GM03348 (cell line): ENCODE data around the gene PID1.

ENCODE experiments used
- DNase-seq: peaks from one replicate; pipeline ENCODE4 v3.0.0; 2012; ENCODE audit warnings: low spot score

PID1 gene

DNA sequence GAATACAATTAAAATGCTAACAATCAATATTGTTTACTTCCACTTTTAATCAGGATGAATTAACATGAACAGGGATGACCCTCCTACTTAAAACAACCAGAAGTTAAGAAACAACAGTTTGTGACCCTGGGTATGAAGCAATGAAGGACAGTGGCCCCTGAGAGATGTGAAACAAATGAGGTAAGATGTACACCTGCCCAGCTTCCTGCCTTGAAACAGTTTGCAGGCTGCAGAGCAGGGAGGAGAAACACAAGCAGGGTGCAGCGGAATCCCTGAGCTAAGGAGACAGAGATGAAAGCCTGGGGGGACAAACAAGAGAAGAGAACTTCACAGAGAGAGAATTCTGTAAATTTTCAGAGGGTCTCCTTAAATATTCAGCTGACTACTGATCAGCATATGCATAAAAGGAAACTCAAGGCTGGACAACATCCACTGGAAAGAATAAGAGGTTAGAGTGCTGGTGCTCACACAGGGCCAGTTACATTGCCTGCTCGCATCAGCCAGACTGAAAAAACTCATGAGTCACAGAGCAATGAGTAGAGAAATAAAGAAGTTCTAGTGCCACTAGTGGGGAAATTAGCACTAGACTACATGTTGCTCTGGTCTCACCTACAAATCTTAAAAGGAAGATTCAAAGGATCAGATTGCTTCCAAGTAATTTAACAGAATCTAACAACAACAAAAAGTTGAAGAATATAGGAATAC lies 106.4 kb downstream of the PID1 start:
- peak; percentile 27 for DNase-seq

DNA sequence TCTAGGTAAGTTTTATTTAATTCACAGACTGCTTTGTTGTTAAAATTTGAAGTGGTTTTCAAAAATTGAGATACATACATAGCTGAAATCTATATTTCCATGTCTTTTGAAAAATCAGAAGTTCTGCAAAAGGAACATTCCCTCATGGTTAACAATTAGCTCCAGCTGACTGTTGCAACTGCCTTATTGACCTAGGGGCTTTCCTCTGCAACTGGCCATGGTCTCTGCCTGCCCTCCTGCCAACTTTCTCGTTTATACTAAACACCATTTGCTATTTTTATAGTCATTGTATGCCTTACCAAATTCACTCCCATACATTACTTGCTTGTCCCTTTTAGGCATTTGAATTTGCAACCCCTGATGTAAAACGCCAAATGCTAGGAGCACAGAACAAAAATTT lies 107.2 kb downstream of the PID1 start:
- no peak for DNase-seq

DNA sequence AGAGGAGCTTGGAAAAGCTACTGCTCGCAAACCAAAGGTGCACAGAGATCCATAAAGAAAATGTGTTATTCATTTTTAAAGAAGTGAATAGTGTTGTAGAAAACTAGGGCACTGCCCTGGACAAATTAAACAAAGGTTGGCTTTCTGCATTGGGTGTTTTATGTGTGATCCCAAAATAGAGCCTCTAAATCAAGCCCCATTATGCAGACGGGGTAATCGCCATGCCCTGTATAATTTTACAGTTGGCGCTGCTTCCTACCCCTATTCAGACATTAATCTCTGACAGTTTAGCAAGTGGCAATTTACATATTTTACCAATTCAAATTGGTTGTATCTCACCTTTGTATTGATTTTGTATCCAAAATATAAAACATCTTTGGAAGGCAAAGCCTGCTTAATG lies 109.1 kb downstream of the PID1 start:
- no peak for DNase-seq

DNA sequence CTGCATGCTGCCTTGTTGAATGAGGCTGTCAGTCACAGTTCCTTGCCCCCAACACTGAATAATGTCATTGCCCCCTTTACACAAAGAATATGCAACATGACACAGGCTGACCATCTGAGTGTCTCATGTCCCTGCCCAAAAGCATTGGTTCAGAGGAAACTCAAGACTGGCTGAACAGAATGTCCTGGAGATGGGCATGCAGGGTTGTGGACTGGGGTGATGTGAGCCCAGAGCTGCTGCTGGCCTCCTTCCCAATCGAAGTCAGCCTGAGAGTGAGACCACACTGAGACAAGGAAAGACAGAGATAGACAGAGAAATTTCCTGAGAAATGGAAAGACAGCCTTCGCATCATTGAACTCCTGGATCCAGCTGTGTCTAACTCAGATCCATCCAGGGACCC lies 110.1 kb downstream of the PID1 start:
- no peak for DNase-seq

DNA sequence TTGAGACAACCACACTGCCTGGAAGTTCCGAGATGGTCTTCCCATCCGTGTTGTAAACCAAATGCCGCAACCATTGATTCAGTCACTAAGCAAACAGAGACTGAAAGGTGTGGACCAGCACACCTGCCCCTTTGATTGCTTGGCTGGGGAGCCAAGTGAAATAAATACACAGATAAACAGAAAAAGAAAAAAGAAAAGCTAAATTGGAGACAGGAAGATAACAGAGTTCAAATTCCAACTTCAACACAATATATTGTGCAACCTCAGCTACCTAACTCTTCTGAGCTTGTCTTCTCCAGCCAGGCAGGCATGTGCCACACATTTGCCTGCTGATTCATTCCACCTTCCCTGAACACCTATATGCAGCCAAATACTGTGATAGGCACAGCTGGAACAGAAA lies 110.9 kb downstream of the PID1 start:
- no peak for DNase-seq

DNA sequence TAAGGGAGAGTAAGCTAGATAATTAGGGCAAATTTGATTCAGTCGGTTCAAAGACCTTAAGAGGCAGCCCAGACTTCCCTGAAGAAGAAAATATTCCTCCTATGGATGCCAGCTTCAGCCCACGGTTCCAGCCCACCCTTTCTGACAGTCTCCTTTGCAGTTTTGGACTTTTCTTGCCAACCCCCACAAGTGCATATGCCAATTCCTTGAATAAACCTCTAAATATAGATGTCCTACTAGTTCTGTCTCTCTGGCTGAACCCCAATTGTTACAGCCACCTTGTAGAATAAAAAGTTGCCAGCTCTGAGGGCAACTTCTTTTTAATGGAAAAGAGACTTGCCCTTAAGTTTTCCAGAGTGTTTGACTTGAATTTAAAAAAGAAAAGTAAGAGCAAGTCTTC lies 111.7 kb downstream of the PID1 start:
- no peak for DNase-seq

DNA sequence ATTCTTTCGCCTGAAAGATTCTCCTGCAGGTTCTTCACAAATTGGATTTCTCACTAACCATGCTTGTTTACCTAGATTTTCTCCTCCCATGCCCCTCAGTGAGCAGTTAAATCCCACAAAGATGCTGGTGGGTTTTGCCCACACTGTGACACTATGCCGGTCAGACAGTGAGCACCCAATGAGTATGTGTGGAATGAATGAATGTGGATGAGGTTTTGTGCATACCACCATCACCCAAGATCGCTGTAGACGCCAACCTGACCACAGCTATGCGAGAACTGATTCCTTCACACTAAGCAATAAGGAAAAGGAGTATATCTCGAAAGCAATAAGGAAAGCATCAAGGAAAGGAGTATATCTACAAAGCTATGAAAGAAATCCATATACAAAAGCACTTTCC lies 116.7 kb downstream of the PID1 start:
- DNase-seq: peak; percentile 83

DNA sequence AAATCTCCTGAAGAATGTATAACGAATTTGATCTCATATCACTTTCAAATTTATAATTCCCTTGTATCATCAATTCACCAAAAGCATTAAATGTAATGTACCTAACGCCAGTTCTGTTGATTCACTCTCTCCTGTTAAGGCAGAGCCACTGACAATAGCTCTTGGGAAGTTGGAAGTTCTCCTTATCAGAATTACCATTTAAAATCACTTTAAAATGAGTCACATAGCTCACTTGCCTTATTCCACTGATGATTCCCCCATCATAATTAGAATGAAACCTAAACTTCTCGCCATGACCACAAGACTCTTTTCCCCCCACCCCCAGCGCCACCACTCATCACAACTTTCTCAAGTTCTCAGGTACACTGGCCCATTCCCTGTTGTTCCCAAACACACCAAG lies 117.1 kb downstream of the PID1 start:
- no peak for DNase-seq

DNA sequence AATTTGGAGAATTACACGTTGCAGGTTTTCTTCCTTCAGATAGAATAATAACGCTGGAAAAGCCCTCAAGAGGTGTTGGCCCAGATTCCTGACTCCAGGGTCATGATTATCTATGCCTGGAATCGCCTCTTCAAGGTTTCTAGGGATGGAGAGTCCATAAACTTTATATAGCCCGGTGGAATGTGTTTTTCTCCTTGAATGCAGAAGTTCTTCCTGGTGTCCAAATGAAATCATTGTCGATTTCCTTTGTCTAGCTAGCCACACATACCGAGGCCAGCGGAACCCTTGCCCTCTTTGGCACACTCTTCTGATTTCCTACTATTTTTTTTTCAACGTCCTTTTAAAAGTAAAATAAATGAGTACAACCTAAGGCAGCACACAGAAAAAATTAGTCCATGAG lies 117.8 kb downstream of the PID1 start:
- no peak for DNase-seq

DNA sequence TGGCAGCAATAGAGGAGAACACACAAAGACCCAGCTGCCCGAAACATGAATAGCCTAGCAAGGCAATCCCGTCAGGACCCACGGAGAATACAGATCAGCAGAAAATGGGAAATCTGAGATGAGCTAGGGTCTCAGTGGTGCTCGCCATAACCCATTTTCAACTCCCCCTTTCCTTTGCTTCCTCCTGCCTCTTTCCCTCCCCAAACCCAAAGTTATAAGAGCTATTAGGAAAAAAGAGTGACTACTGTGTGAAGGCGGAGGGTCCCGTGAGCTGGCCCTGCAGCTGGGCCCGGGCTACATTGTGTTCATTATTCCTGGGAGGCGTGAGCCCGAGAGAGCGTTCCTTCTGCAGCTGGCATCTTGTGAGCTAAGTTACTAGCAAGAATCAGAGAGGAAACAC lies 118.4 kb downstream of the PID1 start:
- no peak for DNase-seq

DNA sequence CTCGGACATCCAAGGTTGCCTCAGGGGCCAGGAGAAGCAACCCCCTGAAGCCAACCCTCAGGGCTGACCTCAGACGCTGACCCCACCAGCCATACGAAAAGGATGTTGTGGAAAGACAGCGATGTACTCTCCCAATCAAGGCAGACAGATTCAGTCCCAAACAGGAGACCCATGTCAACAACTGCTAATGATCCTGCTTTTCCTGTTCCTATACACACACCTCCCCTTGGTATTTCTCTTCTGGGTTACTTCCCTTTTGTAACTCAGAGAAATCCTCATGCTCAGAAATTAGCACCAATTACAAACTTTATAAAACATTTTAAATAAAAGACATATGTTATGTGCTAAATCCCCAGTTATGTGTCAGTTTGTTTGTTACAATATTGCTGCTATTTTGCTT lies 120.8 kb downstream of the PID1 start:
- no peak for DNase-seq

DNA sequence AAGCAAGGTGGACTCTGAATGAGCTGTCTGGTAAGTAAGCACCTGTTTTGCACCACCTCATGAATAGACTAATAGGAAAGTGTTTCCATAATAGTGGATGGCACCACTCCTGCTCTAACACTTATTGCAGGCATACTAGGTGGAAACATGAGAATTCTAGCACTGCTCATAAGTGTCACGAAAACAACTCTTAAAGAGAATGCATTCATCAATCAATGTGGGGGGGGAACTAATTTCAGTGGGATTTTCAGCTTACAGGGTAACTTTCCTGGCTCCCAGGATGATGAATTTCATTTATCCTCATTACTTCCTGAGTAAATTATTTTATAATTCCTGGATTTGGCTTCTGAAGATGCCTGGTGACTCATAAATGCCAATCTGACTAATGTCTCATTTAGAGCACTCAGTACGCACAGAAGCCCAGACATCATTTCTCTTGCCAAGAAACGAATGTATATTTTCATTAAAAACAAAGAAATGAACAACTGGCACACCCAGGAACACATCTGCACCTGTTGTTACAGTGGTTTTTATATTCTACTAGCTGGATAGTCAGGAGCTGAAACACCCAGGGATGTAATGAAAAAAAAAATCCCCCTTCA lies 129.6 kb downstream of the PID1 start:
- peak; percentile 17 for DNase-seq

DNA sequence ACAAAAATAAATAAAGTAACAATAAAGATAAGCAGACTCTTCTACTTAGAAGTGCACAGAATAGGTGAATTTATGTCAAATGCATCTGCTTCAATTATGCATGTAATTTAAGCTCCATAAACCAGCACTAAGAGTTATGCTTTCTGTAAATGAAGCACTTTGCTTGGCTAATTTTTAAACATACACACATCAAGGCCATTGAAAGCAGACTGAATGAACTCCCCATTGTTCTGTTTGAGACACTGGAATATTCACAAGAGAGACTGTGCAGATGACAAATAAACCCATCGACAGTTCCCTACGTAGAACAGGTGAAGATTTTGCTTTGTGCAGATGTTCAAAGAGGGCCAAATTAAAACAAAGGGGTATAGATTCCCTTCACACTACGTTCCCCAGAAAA lies 133.4 kb downstream of the PID1 start:
- DNase-seq: no peak

DNA sequence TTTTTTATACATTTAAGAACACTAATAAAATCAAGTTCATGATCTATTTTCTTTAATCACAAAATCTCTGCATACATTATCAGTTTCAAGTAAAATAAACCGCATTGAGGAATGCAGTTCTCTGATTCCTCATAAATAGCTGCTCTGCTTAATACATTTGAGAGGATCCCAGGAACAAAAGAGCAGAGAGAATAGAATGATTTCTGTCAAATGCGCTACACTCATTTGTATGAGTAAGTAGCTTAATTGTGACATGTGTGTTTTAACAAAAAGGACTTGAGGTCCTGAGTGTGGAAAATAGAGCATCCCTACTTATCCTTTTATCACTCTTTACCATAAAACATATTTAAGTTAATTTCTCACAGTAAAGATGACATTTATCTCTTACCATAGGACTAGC lies 134.0 kb downstream of the PID1 start:
- DNase-seq: no peak

DNA sequence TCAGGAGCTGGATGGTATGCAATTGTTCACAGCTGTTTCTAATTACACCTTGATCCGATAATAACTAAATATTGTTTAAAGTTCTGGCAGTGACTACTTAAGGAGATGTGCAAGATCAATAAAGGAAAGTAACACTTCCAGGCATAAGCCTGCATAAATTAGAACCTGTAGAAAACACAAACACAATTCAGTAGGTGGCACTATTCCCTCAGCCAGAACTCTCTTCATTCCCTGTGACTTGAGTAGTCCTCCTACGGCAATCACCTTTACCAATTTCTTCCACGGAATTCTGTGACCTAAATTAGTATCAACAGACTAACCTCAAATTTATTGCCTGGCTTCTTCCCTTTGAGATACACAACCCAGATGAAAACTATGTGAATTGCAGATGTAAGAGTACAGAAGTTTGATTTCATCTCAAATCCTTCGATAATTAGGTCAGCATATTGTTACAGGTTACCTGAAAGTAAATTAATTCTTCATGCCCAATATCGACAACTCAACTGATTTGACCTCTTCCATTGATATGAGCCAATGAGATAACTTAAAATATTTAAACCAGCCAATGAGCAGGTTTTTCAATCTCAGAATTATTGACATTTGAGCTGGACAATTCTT lies 137.8 kb downstream of the PID1 start:
- DNase-seq: peak; percentile 46

DNA sequence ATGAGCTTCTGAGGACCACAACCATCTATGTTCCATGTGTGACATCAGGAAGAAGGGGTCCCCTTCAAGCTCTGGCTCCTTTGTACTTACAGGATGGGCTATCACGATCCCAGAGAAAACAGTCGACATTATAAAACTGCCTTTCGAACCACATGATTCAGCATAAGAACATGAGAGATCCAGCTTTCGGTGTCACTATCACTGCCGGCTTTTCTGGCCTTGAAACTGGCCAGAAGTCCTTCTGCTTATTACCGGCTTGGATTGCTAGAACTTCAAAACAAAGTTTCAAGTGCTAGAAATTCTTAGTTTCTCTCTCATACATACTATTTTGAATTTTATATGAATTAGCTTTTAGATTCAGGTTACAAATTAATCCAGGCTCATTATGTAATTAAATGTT lies 138.9 kb downstream of the PID1 start:
- DNase-seq: no peak

DNA sequence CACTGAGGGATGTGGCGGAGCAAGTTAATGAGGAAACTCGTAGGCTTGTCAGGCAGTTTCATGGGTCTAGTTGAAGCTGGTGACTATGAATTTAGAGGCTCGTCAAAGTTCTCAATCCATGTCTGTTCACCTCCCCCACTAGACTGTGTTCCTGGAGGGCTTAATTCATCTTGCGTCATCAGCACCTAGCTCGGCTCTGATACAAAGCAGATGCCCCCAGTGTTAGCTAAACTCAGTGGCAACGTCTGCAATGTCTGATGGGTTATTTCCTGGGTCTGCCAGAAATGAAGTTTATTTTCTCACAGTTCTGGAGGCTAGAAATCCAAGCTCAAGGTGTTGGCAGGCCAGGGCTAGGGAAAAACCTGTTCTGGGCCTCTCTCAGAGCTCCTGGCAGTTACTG lies 140.6 kb downstream of the PID1 start:
- no peak for DNase-seq

DNA sequence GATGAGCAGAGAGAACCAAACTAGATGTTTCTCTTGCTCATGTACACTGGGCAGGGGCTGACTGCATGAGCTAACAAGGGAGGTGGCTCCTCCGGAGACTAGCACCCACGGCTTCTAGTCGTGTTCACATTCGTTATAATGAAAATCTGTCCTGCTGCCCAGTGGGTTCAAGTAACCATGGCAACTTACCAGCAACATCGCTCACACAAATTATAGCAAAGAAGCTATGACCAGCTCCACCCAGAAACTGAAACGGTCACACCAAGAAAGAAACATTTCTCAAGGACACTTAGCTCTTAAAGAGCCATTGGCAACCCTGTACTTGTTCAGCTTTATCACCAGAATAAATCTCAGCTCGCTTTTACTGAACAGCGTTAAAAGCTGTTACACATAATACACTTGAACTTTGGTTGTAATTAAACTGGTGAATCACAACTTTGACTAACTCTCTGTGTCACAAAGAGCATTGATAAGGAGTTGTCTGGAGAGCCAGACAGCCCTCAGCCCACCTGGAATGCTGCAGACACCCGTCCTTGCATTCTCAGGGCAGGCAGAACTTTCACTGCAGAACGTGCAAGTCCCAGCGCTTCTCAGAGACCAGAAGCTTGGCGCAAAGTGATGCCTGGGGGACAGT lies 141.2 kb downstream of the PID1 start:
- DNase-seq: peak; percentile 28

DNA sequence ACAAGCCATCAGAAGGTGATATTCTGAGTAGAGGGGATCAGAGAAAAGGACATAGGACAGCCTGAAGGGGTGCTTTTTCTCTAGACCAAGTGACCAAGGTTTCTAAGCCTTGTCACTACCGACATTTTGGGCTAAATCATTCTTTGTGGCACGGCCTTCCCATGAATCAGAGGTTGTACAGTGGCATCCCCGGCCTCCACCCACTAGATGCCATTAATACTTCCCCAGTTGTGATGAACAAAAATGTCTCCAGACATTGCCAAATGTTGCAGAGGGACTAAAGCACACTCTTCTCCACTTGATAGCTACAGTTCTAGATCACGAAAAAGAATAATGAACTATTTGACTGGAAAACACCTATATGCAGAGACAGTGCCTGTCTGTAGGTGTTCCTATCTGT lies 143.6 kb downstream of the PID1 start:
- no peak for DNase-seq

DNA sequence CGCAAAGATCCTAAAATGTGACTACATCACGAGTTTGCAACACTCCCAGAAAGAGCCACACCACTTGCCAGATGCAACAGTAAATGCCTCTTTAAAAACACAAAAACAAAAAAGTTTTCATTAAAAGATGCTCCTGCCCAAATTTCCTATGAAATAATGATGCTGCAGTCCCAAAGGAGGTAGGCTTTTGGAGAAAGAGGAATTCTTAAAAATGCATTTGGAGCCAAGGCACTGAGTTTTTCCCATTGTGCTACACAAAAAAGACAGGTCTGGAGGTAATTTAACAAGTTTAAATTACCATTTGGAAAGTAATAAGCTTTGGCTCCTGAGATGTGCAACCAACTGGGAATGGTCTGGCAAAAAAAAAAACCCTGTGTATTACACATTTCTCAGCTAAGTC lies 145.0 kb downstream of the PID1 start:
- DNase-seq: no peak

DNA sequence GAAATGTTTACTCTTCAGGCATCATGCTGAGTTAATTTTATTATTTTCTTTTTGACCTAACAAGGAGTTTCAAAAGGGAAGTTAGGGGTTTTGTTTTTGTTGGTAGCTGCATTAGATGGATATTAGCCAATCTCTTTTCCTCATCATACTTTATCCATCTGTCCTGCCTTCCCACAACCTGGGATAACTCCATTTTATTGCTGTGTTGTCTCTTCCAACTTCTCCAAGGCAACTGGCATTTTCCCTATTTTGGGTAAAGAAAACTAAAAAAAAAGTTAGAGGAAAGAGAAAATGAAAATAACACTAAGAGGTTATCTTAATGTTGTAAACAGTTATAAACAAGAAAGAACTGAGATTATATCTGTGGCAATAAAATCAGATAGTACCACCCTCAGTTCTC lies 147.0 kb downstream of the PID1 start:
- DNase-seq: no peak

DNA sequence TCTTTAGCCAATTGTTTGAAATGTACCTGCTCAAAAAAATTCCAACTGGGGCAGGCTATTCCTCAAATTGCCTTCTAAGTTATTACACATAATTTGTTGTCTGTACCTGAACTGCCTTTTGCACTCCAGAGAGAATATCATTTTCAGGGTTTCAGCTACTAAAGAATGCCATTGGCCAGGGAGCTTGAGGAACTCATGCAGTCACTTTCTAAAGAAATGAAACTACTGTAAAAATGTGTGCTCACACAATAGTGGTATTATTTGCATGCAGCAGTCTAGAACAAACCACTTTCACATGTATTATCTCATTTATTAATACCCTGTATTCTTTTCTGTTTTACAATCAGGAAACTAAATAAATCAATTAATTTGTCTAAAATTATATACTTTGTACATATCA lies 152.2 kb downstream of the PID1 start:
- DNase-seq: no peak

DNA sequence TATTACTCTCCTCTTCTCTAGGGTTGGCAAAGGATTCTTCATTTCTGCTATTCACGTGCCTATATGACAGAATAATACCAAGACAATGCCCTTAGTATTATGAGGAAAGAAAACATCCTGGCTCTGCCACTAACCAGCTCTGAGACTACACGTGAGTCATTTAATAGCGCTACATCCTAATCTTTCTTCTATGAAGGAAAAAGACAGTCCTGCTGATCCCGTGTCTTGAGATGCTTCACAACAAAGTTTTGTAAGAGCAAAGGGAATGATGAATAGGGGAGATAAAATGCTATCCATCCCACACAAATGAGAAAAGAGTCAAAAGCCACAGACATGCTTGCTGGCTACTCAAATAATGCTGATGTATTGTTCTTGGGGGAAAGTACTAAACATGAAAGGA lies 152.8 kb downstream of the PID1 start:
- no peak for DNase-seq
